Cardiac muscle cell (in vitro differentiated cells and primary cell): Measurements from ENCODE around the gene CACNA2D3. TPM values are rescaled to one million over a fixed set of nuclear protein-coding genes. Genes with fewer than 3 reads are reported as not detected.

Experiments
- DNase-seq, 2 donors: peaks; one replicate each; pipeline versions ENCODE4 v3.0.0 to v3.0.0-alpha.2; 2010 to 2017; ENCODE audit warnings: low read depth in 1 of 2, low spot score in 1 of 2
- H3K27ac ChIP-seq: fragments of 200-600 bp; sonication (generic); 2 replicates; pipeline ENCODE4 v1.5.1; 2016
- H3K27me3 ChIP-seq: fragments of 200-600 bp; sonication (generic); 2 replicates; pipeline ENCODE4 v1.6.0; 2016; ENCODE audit warnings: control low read depth
- H3K36me3 ChIP-seq: fragments of 200-600 bp; sonication (generic); 2 replicates; pipeline ENCODE4 v1.5.1; 2016; ENCODE audit warnings: control low read depth
- H3K4me1 ChIP-seq: fragments of 200-600 bp; sonication (generic); 2 replicates; pipeline ENCODE4 v1.8.1; 2017; ENCODE audit warnings: low read depth, mild to moderate bottlenecking, mixed run types
- H3K4me3 ChIP-seq: fragments of 200-600 bp; sonication (generic); 2 replicates; pipeline ENCODE4 v1.5.1; 2016; ENCODE audit warnings: mild to moderate bottlenecking
- H3K9me3 ChIP-seq: fragments of 200-600 bp; sonication (generic); 2 replicates; pipeline ENCODE4 v1.5.1; 2017; ENCODE audit warnings: low read depth, mild to moderate bottlenecking, control low read depth
- CTCF ChIP-seq: IDR thresholded peaks from 2 replicates; pipeline ENCODE4 v1.5.1; 2012; ENCODE audit warnings: low read depth, mild to moderate bottlenecking, low read length
- polyA plus RNA-seq: library from polyadenylated mRNA; unstranded; fragments of >200 nt; fragmentation: Nextera tagmentation; extraction: Ambion mirVana; gene quantifications from 2 replicates; pipeline ENCODE4 v1.2.1, GENCODE V29; 2016
- total RNA-seq: library from RNA; depleted of rRNA; stranded (reverse); fragments of >200 nt; gene quantifications from 2 replicates; pipeline ENCODE4 v1.2.3, GENCODE V29; 2016

CACNA2D3 gene
- total and polyA plus RNA-seq, 2 experiments from 2014 or later: 0.45 to 0.59 TPM

- H3K4me3 ChIP-seq: no peak overlapping the region
- H3K27me3 ChIP-seq: no peaks in the 10 kb centered on the region
- no peaks in the 10 kb centered on the region for H3K9me3 ChIP-seq
- DNase-seq: no peak
- no peak for TF ChIP-seq CTCF
- H3K36me3 ChIP-seq: no peaks in the 10 kb centered on the region
- H3K4me1 ChIP-seq: peaks cover 8% of the 10 kb centered on the region
- no peak overlapping the region for H3K27ac ChIP-seq
These were observed 234.9 kb downstream of the CACNA2D3 start for GRCh38 chr3:54357301-54357700.

- no peak overlapping the region for H3K27ac ChIP-seq
- H3K4me3 ChIP-seq: no peak overlapping the region
- H3K36me3 ChIP-seq: no peaks in the 10 kb centered on the region
- no peak for TF ChIP-seq CTCF
- H3K9me3 ChIP-seq: no peaks in the 10 kb centered on the region
- no peaks in the 10 kb centered on the region for H3K27me3 ChIP-seq
- peaks cover 8% of the 10 kb centered on the region for H3K4me1 ChIP-seq
- peak in 1 of 2 donors; percentile 61 for DNase-seq
These were observed 236.0 kb downstream of the CACNA2D3 start for GRCh38 chr3:54358316-54358715.

GRCh38 chr3:54358969-54359694, 236.8 kb downstream of the CACNA2D3 start:
- Histone ChIP-seq H3K27ac (no peak overlapping the region), H3K27me3 (no peaks in the 10 kb centered on the region), H3K4me3 (no peak overlapping the region), H3K36me3 (no peaks in the 10 kb centered on the region), H3K4me1 (peaks cover 8% of the 10 kb centered on the region), H3K9me3 (no peaks in the 10 kb centered on the region)
- DNase-seq: no peak
- TF ChIP-seq CTCF: no peak

GRCh38 chr3:54360320-54360719, 238.0 kb downstream of the CACNA2D3 start:
- peak in 1 of 2 donors; percentile 68 for DNase-seq
- H3K36me3 ChIP-seq: no peaks in the 10 kb centered on the region
- peaks cover 8% of the 10 kb centered on the region for H3K4me1 ChIP-seq
- H3K27me3 ChIP-seq: no peaks in the 10 kb centered on the region
- TF ChIP-seq CTCF: no peak
- no peak overlapping the region for H3K4me3 ChIP-seq
- H3K27ac ChIP-seq: no peak overlapping the region
- no peaks in the 10 kb centered on the region for H3K9me3 ChIP-seq

GRCh38 chr3:54361746-54362283, 239.5 kb downstream of the CACNA2D3 start:
- H3K27me3 ChIP-seq: no peaks in the 10 kb centered on the region
- no peak for TF ChIP-seq CTCF
- H3K27ac ChIP-seq: no peak overlapping the region
- DNase-seq: no peak
- H3K9me3 ChIP-seq: no peaks in the 10 kb centered on the region
- peaks cover 8% of the 10 kb centered on the region for H3K4me1 ChIP-seq
- H3K4me3 ChIP-seq: no peak overlapping the region
- no peaks in the 10 kb centered on the region for H3K36me3 ChIP-seq
